Measurements from ENCODE around the gene DEFB123.
"Not testable (repeated sequence)": the region's sequence is repeated elsewhere in the genome, so short reads cannot be mapped to it uniquely, and the experiment has no call there.

The DEFB123 gene, protein sequence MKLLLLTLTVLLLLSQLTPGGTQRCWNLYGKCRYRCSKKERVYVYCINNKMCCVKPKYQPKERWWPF

DNA sequence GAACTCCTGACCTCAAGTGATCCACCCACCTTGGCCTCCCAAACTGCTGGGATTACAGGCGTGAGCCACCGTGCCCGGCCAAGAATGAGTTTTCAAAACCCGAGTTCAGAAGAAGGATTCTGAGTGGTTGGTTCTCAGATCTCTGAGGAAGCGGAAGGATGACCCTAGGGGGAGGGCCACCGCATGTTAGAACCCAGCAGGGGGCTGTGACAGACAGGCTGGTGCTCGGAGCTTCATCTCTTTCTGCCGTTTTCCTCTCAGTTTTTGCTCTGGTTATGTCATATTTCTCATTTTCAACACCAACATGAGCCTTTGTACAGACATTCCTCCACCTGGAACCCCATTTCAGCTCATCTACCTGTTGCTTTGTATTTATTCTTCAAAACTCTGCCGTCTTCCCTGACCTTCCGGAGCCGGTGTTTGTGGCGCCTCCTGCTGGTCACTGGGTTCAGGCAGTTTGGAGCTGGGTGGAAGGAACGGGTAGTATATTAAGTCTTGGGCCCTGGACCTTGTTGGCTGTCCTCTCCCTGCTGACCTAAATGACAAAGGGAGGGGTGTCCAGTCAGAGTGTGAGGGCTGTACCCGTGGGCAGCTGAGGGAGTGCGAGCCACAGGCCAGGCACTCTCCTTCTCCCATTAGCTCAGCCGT lies at the start of gene DEFB123:
Gene DEFB123 (plus strand): TSS at position 621 of the 648 bp plus-strand sequence. CDS start 67 bp downstream, outside the sequence.
- DNase-seq: no peak

DNA sequence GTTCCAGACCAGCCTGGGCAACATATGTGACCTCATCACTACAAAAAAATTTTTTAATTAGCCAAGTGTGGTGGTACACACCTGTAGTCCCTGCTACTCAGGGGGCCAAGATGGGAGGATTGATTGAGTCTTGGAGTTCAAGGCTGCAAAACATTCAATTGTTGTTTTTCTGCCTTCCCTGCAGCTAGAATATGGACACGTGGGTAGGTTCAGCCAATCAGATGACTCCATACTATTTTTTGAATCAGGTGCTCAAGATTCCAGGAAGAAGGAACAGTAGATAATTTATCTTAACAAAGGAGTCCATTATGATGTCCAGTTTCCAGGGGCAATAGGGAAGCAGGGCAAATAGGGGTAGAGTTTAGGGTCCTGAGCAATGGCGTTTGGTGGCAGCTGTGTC lies 47.6 kb upstream of the DEFB123 start:
- DNase-seq: no peak

GRCh38 chr20:31394900-31395299 lies 45.5 kb upstream of the DEFB123 start:
- DNase-seq: no peak

DNA sequence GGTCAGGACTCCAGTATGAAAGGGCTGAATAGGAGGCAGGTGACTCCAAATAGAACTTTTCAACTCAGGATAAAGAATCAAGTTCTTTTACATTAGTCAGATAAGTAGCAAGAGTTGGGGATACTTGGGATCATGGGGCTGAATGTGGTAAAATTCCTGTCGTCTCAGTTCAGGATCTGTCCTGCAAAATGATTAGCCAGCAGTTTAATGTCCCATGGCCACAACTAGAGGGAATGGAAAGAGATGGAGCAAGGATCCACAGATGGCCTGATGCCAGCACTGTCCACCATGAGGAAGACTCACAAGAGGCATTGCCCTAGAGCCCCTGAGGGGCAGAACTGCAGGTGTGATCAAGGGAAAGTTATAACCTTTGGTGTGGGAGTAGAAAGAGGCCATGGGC lies 36.5 kb upstream of the DEFB123 start:
- no peak for DNase-seq

GRCh38 chr20:31406115-31406514 lies 34.3 kb upstream of the DEFB123 start, which contains the start of gene DEFB121:
DEFB121 (minus strand) TSS chr20:31406215; CDS start chr20:31406152, 63 bp downstream.
- no peak for DNase-seq

DNA sequence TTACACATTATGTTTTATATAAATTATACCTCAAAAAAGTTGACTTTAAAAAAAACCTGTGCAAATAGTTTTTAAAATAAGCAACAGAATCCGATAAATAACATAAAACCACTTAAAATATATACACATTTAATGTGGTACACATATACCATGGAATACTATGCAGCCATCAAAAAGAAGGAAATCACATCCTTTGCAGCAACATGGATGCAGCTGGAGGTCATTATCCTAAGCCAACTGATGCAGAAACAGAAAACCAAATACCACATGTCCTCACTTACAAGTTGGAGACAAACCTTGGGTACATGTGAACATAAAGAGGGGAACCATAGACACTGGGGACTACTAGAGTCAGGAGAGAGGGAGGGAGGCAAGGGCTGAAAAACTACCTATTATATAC lies 30.4 kb upstream of the DEFB123 start:
- no peak for DNase-seq

- no peak for DNase-seq
These were observed 26.1 kb upstream of the DEFB123 start for GRCh38 chr20:31414381-31414780.

- DNase-seq: no peak
These were observed 24.8 kb upstream of the DEFB123 start for GRCh38 chr20:31415653-31416052.

DNA sequence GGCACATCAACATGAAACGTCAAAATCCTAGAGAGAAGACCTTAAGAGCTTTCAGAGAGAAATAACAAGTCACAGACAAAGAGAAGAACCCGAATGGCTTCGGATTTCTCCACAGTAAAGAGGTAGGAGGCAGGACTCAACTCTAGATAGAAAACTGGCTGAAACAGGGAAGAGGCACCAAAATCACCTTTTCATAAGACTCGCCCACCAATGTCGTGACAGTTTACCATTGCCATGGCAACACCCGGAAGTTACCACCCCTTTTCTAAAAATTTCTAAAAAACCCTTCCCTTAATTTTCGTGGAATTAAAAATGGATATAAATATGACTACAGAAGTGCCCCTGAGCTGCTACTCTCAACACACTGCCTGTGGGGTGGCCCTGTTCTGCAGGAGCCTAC lies 22.1 kb upstream of the DEFB123 start:
- DNase-seq: no peak

- DNase-seq: no peak
These were observed 14.6 kb upstream of the DEFB123 start for GRCh38 chr20:31425797-31426196.

GRCh38 chr20:31426891-31427551 lies 13.4 kb upstream of the DEFB123 start:
- not testable (repeated sequence) for DNase-seq

DNA sequence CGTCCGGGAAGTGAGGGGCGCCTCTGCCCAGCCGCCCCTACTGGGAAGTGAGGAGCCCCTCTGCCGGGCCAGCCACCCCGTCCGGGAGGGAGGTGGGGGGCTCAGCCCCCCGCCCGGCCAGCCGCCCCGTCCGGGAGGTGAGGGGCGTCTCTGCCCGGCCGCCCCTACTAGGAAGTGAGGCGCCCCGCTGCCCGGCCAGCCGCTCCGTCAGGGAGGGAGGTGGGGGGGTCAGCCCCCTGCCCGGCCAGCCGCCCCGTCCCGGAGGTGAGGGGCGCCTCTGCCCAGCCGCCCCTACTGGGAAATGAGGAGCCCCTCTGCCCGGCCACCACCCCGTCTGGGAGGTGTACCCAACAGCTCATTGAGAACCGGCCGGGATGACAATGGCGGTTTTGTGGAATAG lies 12.9 kb upstream of the DEFB123 start:
- DNase-seq: not testable (repeated sequence)

GRCh38 chr20:31430568-31431115 lies 9.8 kb upstream of the DEFB123 start:
- no peak for DNase-seq

DNA sequence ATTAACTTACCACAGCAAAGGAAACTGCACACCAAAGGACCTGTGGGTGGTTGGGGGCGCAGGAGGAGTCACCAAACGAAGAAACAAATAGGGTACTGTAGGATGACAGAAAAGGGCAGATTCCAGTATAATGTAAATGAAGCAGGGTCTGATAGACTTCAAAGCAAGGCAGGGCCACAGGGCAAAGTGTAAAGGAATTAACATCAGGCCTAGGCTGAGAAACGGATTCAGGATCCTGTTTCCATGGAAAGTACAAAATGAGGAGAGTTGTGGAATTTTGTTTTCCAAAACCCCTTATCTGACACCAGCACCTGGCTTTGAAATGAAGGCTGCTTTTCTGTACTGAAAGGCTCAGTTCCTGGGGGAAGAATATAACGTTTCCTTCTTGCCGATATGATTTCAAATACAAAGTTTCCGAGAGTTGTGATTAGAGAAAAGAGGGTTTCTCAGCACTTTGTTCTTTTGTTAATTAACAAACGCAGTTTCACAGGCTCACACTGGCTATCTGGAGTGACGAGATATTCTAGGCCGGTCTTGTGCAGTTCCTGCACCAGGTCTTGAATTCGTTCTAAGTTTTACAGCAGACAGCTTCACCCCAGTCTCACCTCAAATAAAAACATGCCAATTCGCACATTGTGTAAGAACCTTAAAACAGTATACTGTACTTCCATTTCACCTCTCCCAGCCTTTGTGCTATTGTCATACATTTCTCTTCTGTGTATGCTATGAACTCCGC lies 5.8 kb downstream of the DEFB123 start:
- no peak for DNase-seq

GRCh38 chr20:31449511-31450414 lies 9.3 kb downstream of the DEFB123 start:
- DNase-seq: no peak

DNA sequence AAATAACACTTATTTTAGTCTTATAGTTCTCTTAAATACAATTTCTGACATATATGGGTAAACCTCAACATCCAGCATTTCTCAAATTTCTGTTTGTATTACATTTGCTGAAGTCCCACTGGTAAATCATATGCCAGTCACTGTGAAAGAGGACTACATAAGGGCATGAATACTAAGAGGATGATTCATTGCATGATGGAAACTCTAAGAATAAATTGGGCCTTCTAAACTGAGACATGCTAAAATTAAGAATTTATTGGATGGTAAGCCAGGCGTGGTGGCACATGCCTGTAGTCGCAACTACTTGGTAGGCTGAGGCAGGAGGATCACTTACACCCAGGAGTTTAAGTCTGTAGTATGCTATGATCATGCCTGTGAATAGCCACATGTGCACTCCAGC lies 12.1 kb downstream of the DEFB123 start:
- no peak for DNase-seq

DNA sequence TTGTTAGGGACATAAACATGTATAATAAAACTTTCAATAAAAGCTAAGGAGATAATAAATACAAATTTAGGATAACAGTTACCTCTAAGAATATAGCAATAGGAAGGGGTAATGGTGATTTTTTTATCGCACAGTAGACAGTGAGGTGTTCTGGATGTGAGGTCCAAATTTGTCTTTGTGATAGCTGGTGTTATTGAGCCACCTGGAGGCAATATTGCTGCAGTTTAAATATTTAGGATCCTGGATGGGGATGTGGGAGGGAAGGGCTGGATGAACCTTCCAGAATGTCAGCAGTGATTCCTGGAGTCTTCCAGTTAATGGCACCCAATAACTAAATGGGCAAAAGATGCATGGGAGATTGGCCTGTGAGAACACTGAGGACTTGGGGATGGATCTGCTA lies 13.9 kb downstream of the DEFB123 start:
- DNase-seq: no peak

DNA sequence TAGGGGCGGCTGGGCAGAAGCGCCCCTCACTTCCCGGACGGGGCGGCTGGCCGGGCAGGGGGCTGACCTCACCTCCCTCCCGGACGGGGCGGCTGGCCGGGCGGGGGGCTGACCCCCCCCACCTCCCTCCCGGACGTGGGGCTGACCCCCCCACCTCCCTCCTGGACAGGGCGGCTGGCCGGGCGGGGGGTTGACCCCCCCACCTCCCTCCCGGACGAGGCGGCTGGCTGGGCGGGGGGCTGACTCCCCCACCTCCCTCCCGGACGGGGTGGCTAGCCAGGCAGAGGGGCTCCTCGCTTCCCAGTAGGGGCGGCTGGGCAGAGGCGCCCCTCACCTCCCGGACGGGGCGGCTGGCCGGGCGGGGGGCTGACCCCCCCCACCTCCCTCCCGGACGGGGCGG lies 30.5 kb downstream of the DEFB123 start:
- DNase-seq: not testable (repeated sequence)

DNA sequence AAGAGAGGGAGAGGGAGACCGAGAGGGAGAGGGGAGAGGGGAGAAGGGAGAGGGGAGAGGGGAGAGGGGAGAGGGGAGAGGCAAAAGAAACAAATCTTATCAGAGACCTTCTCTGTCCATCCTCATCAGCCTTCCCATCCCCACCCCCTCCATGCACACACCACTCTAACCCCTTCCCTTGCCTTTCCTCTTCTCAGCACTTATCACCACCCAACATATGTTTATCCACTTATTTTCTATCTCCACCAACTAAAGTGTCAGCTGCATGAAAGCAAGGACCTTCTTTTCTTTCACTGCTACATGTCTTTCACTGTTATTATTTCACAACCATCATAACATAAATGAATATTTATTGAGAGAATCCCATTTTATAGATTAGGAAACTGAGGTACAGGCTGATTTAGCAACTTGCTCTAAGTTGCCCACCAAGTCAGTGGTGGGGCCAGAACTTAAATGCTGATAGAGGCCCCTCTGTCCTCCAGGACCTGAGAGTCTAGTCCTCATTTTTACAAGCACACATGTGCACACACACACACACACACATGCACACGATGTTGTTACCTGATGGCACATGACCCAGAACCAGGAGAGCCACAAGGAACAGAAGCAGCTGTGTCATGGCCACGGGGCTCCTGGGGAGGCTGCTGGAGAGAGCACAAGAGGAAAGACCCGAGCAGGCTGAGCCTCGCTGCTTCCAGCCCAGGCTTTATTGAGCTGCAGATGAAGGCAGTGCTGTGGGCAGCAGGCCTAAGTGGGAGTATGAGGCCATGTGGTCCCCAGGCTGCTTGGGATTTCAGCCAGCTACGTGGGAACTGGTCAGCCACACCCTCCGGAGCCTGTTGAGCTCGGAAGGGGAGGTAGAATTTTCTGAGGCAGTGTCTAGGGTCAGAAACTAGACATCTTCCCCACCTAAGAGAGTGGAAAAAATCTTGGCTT lies 32.2 kb downstream of the DEFB123 start:
- no peak for DNase-seq

GRCh38 chr20:31473331-31474096 lies 33.1 kb downstream of the DEFB123 start:
- no peak for DNase-seq

- peak; percentile 30 to 36 for DNase-seq
These were observed 33.6 kb downstream of the DEFB123 start for GRCh38 chr20:31474097-31474436.
